Measurements from ENCODE around the gene ACTR3C.

DNA sequence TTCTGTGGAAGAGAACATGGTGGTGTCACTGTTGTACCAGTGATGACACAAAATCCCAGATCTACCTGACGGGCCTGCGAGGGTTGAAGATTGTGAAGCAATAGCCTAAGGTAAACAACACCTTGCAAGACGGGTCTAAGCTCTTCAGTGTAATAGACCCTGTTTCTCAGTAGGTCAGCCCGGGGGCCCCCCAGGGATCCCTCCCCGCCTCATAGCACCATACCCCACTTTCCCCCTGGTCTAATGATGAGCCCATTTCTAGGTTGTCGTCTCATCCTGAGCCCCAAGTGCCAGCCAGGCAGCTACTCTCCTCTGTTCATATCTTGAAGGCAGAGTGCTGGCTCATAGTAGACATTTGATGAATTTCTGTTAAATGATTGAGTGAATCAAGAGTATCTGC is 2.6 kb upstream of the ACTR3C start:
- TF ChIP-seq SIN3A (IDR thresholded peaks at IDR 0.05; ENCODE audit: borderline replicate concordance, insufficient read depth, low read length) (no peak), POLR2AphosphoS5 (IDR thresholded peaks at IDR 0.05; ENCODE audit: low read depth, low read length) (no peak), TAF1 (IDR thresholded peaks at IDR 0.05; ENCODE audit: borderline replicate concordance, insufficient read depth, low read length) (no peak)

Measured in PFSK-1 (cell line).